WTC11 (cell line): ENCODE measurements around the gene DLL1.

Experiments
- ATF2 ChIP-seq: sonication (generic); formaldehyde crosslinking; IDR thresholded peaks from 2 replicates; pipeline ENCODE4 v1.8.1; 2022; ENCODE audit warnings: low read depth, missing genetic modification reagents, borderline replicate concordance
- CBFB ChIP-seq: sonication (generic); formaldehyde crosslinking; IDR thresholded peaks from 2 replicates; pipeline ENCODE4 v1.8.1; 2022; ENCODE audit warnings: mild to moderate bottlenecking, low read depth, missing genetic modification reagents
- CTCF ChIP-seq: fragments of 200-600 bp; IDR thresholded peaks from 2 replicates; pipeline ENCODE4 v1.8.0; 2022; ENCODE audit warnings: antibody characterized with exemption
- NR2C2 ChIP-seq: sonication (generic); formaldehyde crosslinking; IDR thresholded peaks from 2 replicates; pipeline ENCODE4 v1.8.0; 2022; ENCODE audit warnings: mild to moderate bottlenecking, missing genetic modification reagents
- NR3C1 ChIP-seq: sonication (generic); formaldehyde crosslinking; conservative IDR thresholded peaks from 2 replicates; pipeline ENCODE4 v1.8.1; 2023; ENCODE audit warnings: low read depth, mild to moderate bottlenecking, missing genetic modification reagents

- no peak for TF ChIP-seq CBFB (CRISPR knock-in tag)
- TF ChIP-seq NR3C1 = no peak
- no peak for TF ChIP-seq CTCF
- no peak for TF ChIP-seq ATF2 (CRISPR knock-in tag)
- TF ChIP-seq NR2C2 (CRISPR knock-in tag) = no peak
These were observed 52.7 kb downstream of the DLL1 start for GRCh38 chr6:170237999-170238740.
